Endodermal cell (in vitro differentiated cells): Measurements from ENCODE around the gene RCAN1. TPM values are rescaled to one million over a fixed set of nuclear protein-coding genes. Genes with fewer than 3 reads are reported as not detected.

Source experiments
- DNase-seq: peaks from one replicate; pipeline ENCODE4 v3.0.0-alpha.2; 2017
- H3K27ac ChIP-seq: 2 replicates; pipeline ENCODE4 v1.5.1; 2013; ENCODE audit warnings: mild to moderate bottlenecking, low read depth, low read length, moderate library complexity
- H3K27me3 ChIP-seq: 2 replicates; pipeline ENCODE4 v1.6.1; 2013; ENCODE audit warnings: mild to moderate bottlenecking, low read length, moderate library complexity; ENCODE audit not compliant: insufficient read depth, control insufficient read depth, poor library complexity, severe bottlenecking
- H3K36me3 ChIP-seq: 2 replicates; pipeline ENCODE4 v1.7.0; 2013; ENCODE audit warnings: mild to moderate bottlenecking, low read length, moderate library complexity; ENCODE audit not compliant: control insufficient read depth, insufficient read depth
- H3K4me1 ChIP-seq: one replicate; pipeline ENCODE4 v1.7.0; 2013; ENCODE audit warnings: low read length; ENCODE audit not compliant: control insufficient read depth, insufficient read depth
- H3K4me3 ChIP-seq: 2 replicates; pipeline ENCODE4 v1.5.1; 2013; ENCODE audit warnings: mild to moderate bottlenecking, low read length, moderate library complexity
- H3K9ac ChIP-seq: 2 replicates; pipeline ENCODE4 v1.6.1; 2013; ENCODE audit warnings: mild to moderate bottlenecking, low read length, moderate library complexity; ENCODE audit not compliant: poor library complexity, severe bottlenecking; ENCODE audit errors: extremely low read depth
- H3K9me3 ChIP-seq: 2 replicates; pipeline ENCODE4 v1.6.1; 2013; ENCODE audit warnings: mild to moderate bottlenecking, low read length, moderate library complexity; ENCODE audit not compliant: control insufficient read depth
- H3K27ac Mint-ChIP-seq: 2 replicates; pipeline ENCODE4 v1.8.0; 2020; ENCODE audit warnings: mixed read lengths
- H3K27me3 Mint-ChIP-seq: 2 replicates; pipeline ENCODE4 v1.8.0; 2021; ENCODE audit warnings: mild to moderate bottlenecking, mixed read lengths; ENCODE audit not compliant: insufficient read depth
- H3K36me3 Mint-ChIP-seq: 2 replicates; pipeline ENCODE4 v1.8.0; 2020; ENCODE audit warnings: low read depth, mixed read lengths
- H3K4me1 Mint-ChIP-seq: 2 replicates; pipeline ENCODE4 v1.8.0; 2020; ENCODE audit warnings: mixed read lengths
- H3K4me3 Mint-ChIP-seq: 2 replicates; pipeline ENCODE4 v1.8.0; 2020; ENCODE audit warnings: mild to moderate bottlenecking, moderate library complexity, mixed read lengths
- H3K9me3 Mint-ChIP-seq: 2 replicates; pipeline ENCODE4 v1.8.0; 2020; ENCODE audit warnings: mild to moderate bottlenecking, mixed read lengths
- CTCF ChIP-seq: fragments of 200-600 bp; sonication (generic); conservative IDR thresholded peaks from 2 replicates; pipeline ENCODE4 v1.5.0; 2021; ENCODE audit warnings: antibody characterized with exemption, mild to moderate bottlenecking
- WGBS, 2 experiments: methylation state at CpG; one replicate each; pipeline versions ENCODE4 v1.1.5 to v1.1.7; 2013; ENCODE audit warnings: missing lambda C conversion rate in 2 of 2, mixed read lengths in 1 of 2; ENCODE audit not compliant: insufficient coverage in 1 of 2, insufficient read length in 1 of 2; 5-methylcytosine and 5-hydroxymethylcytosine counted together
- total RNA-seq, 2 donors: library from RNA; stranded (reverse); fragmentation: NEBNext Ultra II Directional in 1 of 2; extraction: Animal tissue kit (Norgen Biotek cat#: 25700) in 1 of 2; gene quantifications; 2 replicates in 1 of 2; 3 replicates in 1 of 2; pipeline ENCODE4 v1.2.1, GENCODE V29; 2021

Gene RCAN1
- total RNA-seq, 2 donors from 2014 or later: 6.1 to 6.7 TPM

GRCh38 chr21:34520764-34521508 lies 94.0 kb downstream of the RCAN1 start:
- Histone ChIP-seq H3K36me3 (no peaks in the 10 kb centered on the region), H3K27me3 (no peaks in the 10 kb centered on the region), H3K4me1 (peaks cover 8% of the 10 kb centered on the region), H3K4me3 (no peak overlapping the region), H3K27ac (no peak overlapping the region), H3K9ac (no peak overlapping the region), H3K9me3 (no peaks in the 10 kb centered on the region)
- Mint-ChIP-seq H3K27ac (no peak overlapping the region), H3K9me3 (no peaks in the 10 kb centered on the region), H3K4me1 (peaks cover 26% of the 10 kb centered on the region), H3K4me3 (no peak overlapping the region), H3K36me3 (peaks cover 4% of the 10 kb centered on the region), H3K27me3 (peaks cover 9% of the 10 kb centered on the region)
- no peak for DNase-seq
- 88 to 93% methylated on average over 8 to 20 of the region's 20 CpGs for WGBS, 2 experiments
- no peak for TF ChIP-seq CTCF

- Mint-ChIP-seq H3K27ac (no peak overlapping the region), H3K4me3 (no peak overlapping the region), H3K27me3 (peaks cover 8% of the 10 kb centered on the region), H3K36me3 (peaks cover 4% of the 10 kb centered on the region), H3K9me3 (no peaks in the 10 kb centered on the region), H3K4me1 (peaks cover 25% of the 10 kb centered on the region)
- Histone ChIP-seq H3K4me1 (peaks cover 7% of the 10 kb centered on the region), H3K9ac (no peak overlapping the region), H3K27me3 (no peaks in the 10 kb centered on the region), H3K4me3 (no peak overlapping the region), H3K27ac (no peak overlapping the region), H3K36me3 (no peaks in the 10 kb centered on the region), H3K9me3 (no peaks in the 10 kb centered on the region)
- DNase-seq: no peak
- 86 to 95% methylated on average over 4 to 6 of the region's 6 CpGs for WGBS, 2 experiments
- no peak for TF ChIP-seq CTCF
These were observed 94.6 kb downstream of the RCAN1 start for GRCh38 chr21:34520281-34520680.

DNA sequence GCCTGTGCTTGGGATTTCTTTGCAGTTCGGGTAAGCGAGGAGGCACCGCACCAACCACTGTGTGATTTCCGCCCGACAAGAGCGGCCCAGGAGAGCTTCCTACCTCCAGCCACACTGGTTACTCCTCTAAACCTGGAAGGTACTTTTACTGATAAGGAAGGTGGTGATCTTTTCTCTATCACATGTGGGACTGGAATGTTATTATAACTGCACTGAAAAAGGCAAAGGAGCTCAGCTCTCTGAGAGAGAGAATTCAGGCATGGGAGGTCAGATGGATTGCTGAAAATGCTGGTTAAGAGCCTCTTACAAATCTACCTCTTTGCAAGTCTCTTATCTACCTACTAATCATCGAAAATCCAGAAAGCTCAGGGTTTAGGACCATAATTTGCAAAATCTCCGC lies 95.2 kb downstream of the RCAN1 start:
- H3K36me3 ChIP-seq: no peaks in the 10 kb centered on the region
- peaks cover 4% of the 10 kb centered on the region for H3K36me3 Mint-ChIP-seq
- no peak for DNase-seq
- TF ChIP-seq CTCF: no peak
- no peak overlapping the region for H3K27ac Mint-ChIP-seq
- no peaks in the 10 kb centered on the region for H3K9me3 Mint-ChIP-seq
- peaks cover 3% of the 10 kb centered on the region for H3K27me3 Mint-ChIP-seq
- peaks cover 3% of the 10 kb centered on the region for H3K4me1 ChIP-seq
- H3K27me3 ChIP-seq: no peaks in the 10 kb centered on the region
- H3K9me3 ChIP-seq: no peaks in the 10 kb centered on the region
- H3K4me3 Mint-ChIP-seq: no peak overlapping the region
- 96 to 100% methylated on average over 8 of the region's 8 CpGs for WGBS, 2 experiments
- no peak overlapping the region for H3K27ac ChIP-seq
- peaks cover 19% of the 10 kb centered on the region for H3K4me1 Mint-ChIP-seq
- no peak overlapping the region for H3K9ac ChIP-seq
- H3K4me3 ChIP-seq: no peak overlapping the region
